HEK293 (cell line): ENCODE data around the gene ETV3.
"Not testable (repeated sequence)": the region's sequence is repeated elsewhere in the genome, so short reads cannot be mapped to it uniquely, and the experiment has no call there.

ENCODE experiments used
- CTCF ChIA-PET: fragments of 350-600 bp; formaldehyde crosslinking; extraction: SDS; loops from one replicate; lab custom pipeline; 2021; ENCODE audit warnings: antibody characterized with exemption; lab: Yijun Ruan, JAX
- POLR2A ChIA-PET: fragments of 300-600 bp; formaldehyde crosslinking; extraction: SDS; loops from one replicate; lab custom pipeline; 2020; ENCODE audit warnings: antibody characterized with exemption, inconsistent platforms; lab: Yijun Ruan, JAX
- H3K27ac ChIP-seq: fragments of 200-500 bp; sonication (Bioruptor generic); 2 replicates; pipeline ENCODE4 v1.5.1; 2014; ENCODE audit warnings: low read depth, low read length, control low read depth, inconsistent platforms; ENCODE audit errors: extremely low read depth
- H3K36me3 ChIP-seq, 2 experiments: fragments of 200-500 bp in 1 of 2; sonication (Bioruptor generic) in 1 of 2; 1 replicate in 1 of 2; 2 replicates in 1 of 2; pipeline ENCODE4 v1.5.1; 2014 to 2017; ENCODE audit warnings: inconsistent platforms in 2 of 2, low read length in 2 of 2; ENCODE audit not compliant: control insufficient read depth in 2 of 2, insufficient read depth in 1 of 2
- H3K4me1 ChIP-seq: fragments of 200-500 bp; sonication (Bioruptor generic); 2 replicates; pipeline ENCODE4 v1.5.1; 2014; ENCODE audit warnings: mild to moderate bottlenecking, low read length, inconsistent platforms; ENCODE audit not compliant: control insufficient read depth, insufficient read depth
- H3K4me3 ChIP-seq: 2 replicates; pipeline ENCODE4 v1.5.1; 2011; ENCODE audit warnings: low read depth, mild to moderate bottlenecking, control low read depth, low read length, moderate library complexity
- H3K9me3 ChIP-seq: fragments of 200-500 bp; sonication (Bioruptor generic); 2 replicates; pipeline ENCODE4 v1.5.1; 2014; ENCODE audit warnings: low read depth, low read length, inconsistent platforms; ENCODE audit not compliant: control insufficient read depth, insufficient read depth
- FEZF1 ChIP-seq: fragments of 450-650 bp; formaldehyde crosslinking; IDR thresholded peaks from 2 replicates; pipeline ENCODE4 v1.5.1; 2016; ENCODE audit warnings: missing biosample characterization, missing genetic modification characterization
- KLF16 ChIP-seq: fragments of 450-650 bp; formaldehyde crosslinking; IDR thresholded peaks from 2 replicates; pipeline ENCODE4 v1.5.1; 2017; ENCODE audit warnings: missing biosample characterization, missing genetic modification characterization
- RBAK ChIP-seq: fragments of 450-650 bp; formaldehyde crosslinking; IDR thresholded peaks from 2 replicates; pipeline ENCODE4 v1.5.1; 2016; ENCODE audit warnings: missing biosample characterization, missing genetic modification characterization
- TRIM28 ChIP-seq: IDR thresholded peaks from 2 replicates; pipeline ENCODE4 v1.6.1; 2011; ENCODE audit warnings: low read length, control low read depth, borderline replicate concordance
- ZBTB1 ChIP-seq: fragments of 450-650 bp; formaldehyde crosslinking; IDR thresholded peaks from 2 replicates; pipeline ENCODE4 v1.5.1; 2016; ENCODE audit warnings: missing biosample characterization, missing genetic modification characterization
- ZIC2 ChIP-seq: fragments of 450-650 bp; formaldehyde crosslinking; IDR thresholded peaks from 2 replicates; pipeline ENCODE4 v1.5.1; 2016; ENCODE audit warnings: missing biosample characterization, missing genetic modification characterization
- ZNF175 ChIP-seq: fragments of 450-650 bp; formaldehyde crosslinking; IDR thresholded peaks from 2 replicates; pipeline ENCODE4 v1.5.1; 2016; ENCODE audit warnings: missing biosample characterization, missing genetic modification characterization
- ZNF18 ChIP-seq: fragments of 450-650 bp; formaldehyde crosslinking; IDR thresholded peaks from 2 replicates; pipeline ENCODE4 v1.5.1; 2016; ENCODE audit warnings: missing biosample characterization, missing genetic modification characterization
- ZNF184 ChIP-seq: fragments of 450-650 bp; IDR thresholded peaks from 2 replicates; pipeline ENCODE4 v1.5.1; 2018; ENCODE audit warnings: missing biosample characterization, mild to moderate bottlenecking, missing genetic modification characterization
- ZNF214 ChIP-seq: fragments of 450-650 bp; formaldehyde crosslinking; IDR thresholded peaks from 2 replicates; pipeline ENCODE4 v1.5.1; 2017; ENCODE audit warnings: missing biosample characterization, mild to moderate bottlenecking, missing genetic modification characterization, borderline replicate concordance
- ZNF280D ChIP-seq: fragments of 450-650 bp; formaldehyde crosslinking; IDR thresholded peaks from 2 replicates; pipeline ENCODE4 v1.5.1; 2016; ENCODE audit warnings: missing biosample characterization, missing genetic modification characterization
- ZNF366 ChIP-seq: fragments of 450-650 bp; formaldehyde crosslinking; conservative IDR thresholded peaks from 2 replicates; pipeline ENCODE4 v1.5.1; 2016; ENCODE audit warnings: missing biosample characterization, missing genetic modification characterization
- ZNF501 ChIP-seq: fragments of 450-650 bp; formaldehyde crosslinking; IDR thresholded peaks from 2 replicates; pipeline ENCODE4 v1.5.1; 2016; ENCODE audit warnings: missing biosample characterization, missing genetic modification characterization
- ZNF548 ChIP-seq: fragments of 450-650 bp; formaldehyde crosslinking; IDR thresholded peaks from 2 replicates; pipeline ENCODE4 v1.5.1; 2016; ENCODE audit warnings: missing biosample characterization, missing genetic modification characterization
- ZNF580 ChIP-seq: fragments of 450-650 bp; formaldehyde crosslinking; IDR thresholded peaks from 2 replicates; pipeline ENCODE4 v1.5.1; 2016; ENCODE audit warnings: missing biosample characterization, missing genetic modification characterization
- ZNF624 ChIP-seq: fragments of 450-650 bp; formaldehyde crosslinking; IDR thresholded peaks from 2 replicates; pipeline ENCODE4 v1.5.1; 2017; ENCODE audit warnings: missing biosample characterization, missing genetic modification characterization
- ZNF654 ChIP-seq: fragments of 450-650 bp; formaldehyde crosslinking; IDR thresholded peaks from 2 replicates; pipeline ENCODE4 v1.5.1; 2016; ENCODE audit warnings: low read depth, missing biosample characterization, missing genetic modification characterization
- ZNF768 ChIP-seq: fragments of 450-650 bp; formaldehyde crosslinking; IDR thresholded peaks from 2 replicates; pipeline ENCODE4 v1.5.1; 2018; ENCODE audit warnings: missing biosample characterization, mild to moderate bottlenecking, missing genetic modification characterization
- ZSCAN4 ChIP-seq: fragments of 450-650 bp; formaldehyde crosslinking; IDR thresholded peaks from 2 replicates; pipeline ENCODE4 v1.5.1; 2017; ENCODE audit warnings: missing biosample characterization, missing genetic modification characterization

Gene ETV3

GRCh38 chr1:157099633-157100009 lies 38.6 kb downstream of the ETV3 start, which contains the start of gene ETV3L:
Gene ETV3L, minus strand, starts transcription at chr1:157099808. Its CDS starts 285 bp downstream, at chr1:157099523.
- Histone ChIP-seq H3K9me3 (no peaks in the 10 kb centered on the region), H3K4me1 (no peaks in the 10 kb centered on the region), H3K27ac (no peak within 1 kb of the TSS), H3K4me3 (no peak within 1 kb of the TSS), H3K36me3 (no peaks in the 10 kb centered on the region)
- TF ChIP-seq ZNF366 (tag by site-specific recombination) (peak; percentile 40; the same call in 1 of the 2 replicates), ZNF501 (tag by site-specific recombination) (no peak), FEZF1 (tag by site-specific recombination) (no peak)
- ChIA-PET CTCF (interaction anchor here (0.6 to 5.4 kb wide), 2 partner anchors 9 to 55 kb away, joined by 3 to 24 read pairs; no protein-coding TSS in a partner anchor), POLR2A (no interaction called here)

- H3K9me3 ChIP-seq, H3K4me1 ChIP-seq, H3K36me3 ChIP-seq, H3K27ac ChIP-seq, H3K4me3 ChIP-seq: not testable (repeated sequence)
- POLR2A ChIA-PET: interaction anchor here (0.6 kb wide), 1 partner anchor 25 kb away, joined by 6 read pairs; no protein-coding TSS in a partner anchor
- CTCF ChIA-PET: interaction anchor here (0.6 kb wide), 1 partner anchor 56 kb away, joined by 3 read pairs; no protein-coding TSS in a partner anchor
Observed at GRCh38 chr1:157098987-157099632, 39.1 kb downstream of the ETV3 start.

GRCh38 chr1:157098519-157098918 lies 39.7 kb downstream of the ETV3 start:
- Histone ChIP-seq H3K4me1 (no peaks in the 10 kb centered on the region), H3K36me3 (no peaks in the 10 kb centered on the region), H3K4me3 (no peak overlapping the region), H3K9me3 (no peaks in the 10 kb centered on the region), H3K27ac (no peak overlapping the region)
- ChIA-PET POLR2A (interaction anchor here (0.6 kb wide), 1 partner anchor 25 kb away, joined by 6 read pairs; no protein-coding TSS in a partner anchor), CTCF (no interaction called here)
- TF ChIP-seq ZIC2: no peak
- no peak for TF ChIP-seq ZNF214 (tag by site-specific recombination)
- no peak for TF ChIP-seq ZNF580 (tag by site-specific recombination)
- TF ChIP-seq ZNF624 (tag by site-specific recombination): no peak
- no peak for TF ChIP-seq ZNF654

GRCh38 chr1:157097692-157098091 lies 40.5 kb downstream of the ETV3 start:
- H3K4me1 ChIP-seq: no peaks in the 10 kb centered on the region
- TF ChIP-seq ZNF175 (no peak), ZNF184 (tag by site-specific recombination) (no peak), ZNF501 (tag by site-specific recombination) (no peak), ZNF768 (no peak), RBAK (tag by site-specific recombination) (no peak), FEZF1 (tag by site-specific recombination) (no peak)
- no peak overlapping the region for H3K27ac ChIP-seq
- no peaks in the 10 kb centered on the region for H3K9me3 ChIP-seq
- ChIA-PET CTCF (interaction anchor here (0.5 kb wide), 1 partner anchor 26 kb away, joined by 3 read pairs; no protein-coding TSS in a partner anchor), POLR2A (no interaction called here)
- H3K4me3 ChIP-seq: no peak overlapping the region
- H3K36me3 ChIP-seq: no peaks in the 10 kb centered on the region

- Histone ChIP-seq H3K9me3 (no peaks in the 10 kb centered on the region), H3K4me1 (no peaks in the 10 kb centered on the region), H3K4me3 (no peak overlapping the region), H3K27ac (no peak overlapping the region), H3K36me3 (no peaks in the 10 kb centered on the region)
- ChIA-PET POLR2A (no interaction called here), CTCF (no interaction called here)
- TF ChIP-seq KLF16: no peak
- TF ChIP-seq ZNF18 (tag by site-specific recombination): no peak
- no peak for TF ChIP-seq ZNF548 (tag by site-specific recombination)
- no peak for TF ChIP-seq ZNF768
- no peak for TF ChIP-seq ZSCAN4 (tag by site-specific recombination)
- no peak for TF ChIP-seq TRIM28
- TF ChIP-seq ZNF280D (tag by site-specific recombination): no peak
- TF ChIP-seq ZBTB1: no peak
Observed at GRCh38 chr1:157096881-157097280, 41.3 kb downstream of the ETV3 start.
